ENCODE results near the gene GNAQ.
"Not testable (repeated sequence)": the region's sequence is repeated elsewhere in the genome, so short reads cannot be mapped to it uniquely, and the experiment has no call there.

GNAQ gene

DNA sequence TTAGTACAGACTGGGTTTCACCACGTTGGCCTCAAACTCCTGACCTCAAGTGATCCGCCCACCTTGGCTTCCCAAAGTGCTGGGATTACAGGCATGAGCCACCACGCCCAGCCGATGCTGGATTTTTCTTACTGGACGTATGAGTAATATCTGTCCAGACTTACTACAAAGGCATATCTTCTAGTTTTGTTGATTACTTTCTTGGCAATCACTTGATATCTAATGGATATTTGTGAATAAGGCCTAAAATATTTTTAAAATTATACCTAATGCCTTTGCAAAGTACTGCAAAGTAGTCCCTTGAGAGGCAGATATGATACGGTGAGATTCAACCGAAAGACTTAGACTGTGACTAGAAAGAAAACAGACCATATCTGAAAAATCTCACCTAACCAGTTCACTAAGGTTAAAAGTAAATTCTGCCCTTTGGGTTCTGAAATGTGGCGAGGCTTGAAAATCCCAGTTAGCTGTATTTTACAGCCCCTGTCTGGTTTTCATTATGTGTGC is 152.1 kb downstream of the GNAQ start:
- H3K36me3 Mint-ChIP-seq: no peaks in the 10 kb centered on the region
- H3K4me3 Mint-ChIP-seq: no peak overlapping the region
- H3K4me1 Mint-ChIP-seq: no peaks in the 10 kb centered on the region
- DNase-seq (no peak), ATAC-seq (replicated peaks) (no peak)
- H3K27me3 Mint-ChIP-seq: no peaks in the 10 kb centered on the region
- no peaks in the 10 kb centered on the region for H3K9me3 Mint-ChIP-seq
- H3K27ac Mint-ChIP-seq: no peak overlapping the region

DNA sequence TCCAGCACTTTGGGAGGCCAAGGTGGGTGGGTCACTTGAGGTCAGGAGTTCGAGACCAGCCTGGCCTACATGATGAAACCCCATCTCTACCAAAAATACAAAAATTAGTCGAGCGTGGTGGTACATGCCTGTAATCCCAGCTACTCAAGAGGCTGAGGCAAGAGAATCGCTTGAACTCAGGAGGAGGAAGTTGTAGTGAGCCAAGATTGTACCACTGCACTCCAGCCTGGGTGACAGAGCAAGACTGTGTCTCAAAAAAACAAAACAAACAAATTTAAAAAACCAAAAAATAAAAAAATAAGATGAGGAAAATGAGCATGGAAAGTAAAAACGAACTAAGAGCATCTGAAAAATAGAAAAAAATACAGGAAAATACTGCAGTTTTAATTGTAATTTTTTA is 152.8 kb downstream of the GNAQ start:
- DNase-seq; H3K4me1 Mint-ChIP-seq; H3K9me3 Mint-ChIP-seq; H3K27me3 Mint-ChIP-seq; H3K27ac Mint-ChIP-seq; H3K36me3 Mint-ChIP-seq; ATAC-seq (replicated peaks); H3K4me3 Mint-ChIP-seq: not testable (repeated sequence)

DNA sequence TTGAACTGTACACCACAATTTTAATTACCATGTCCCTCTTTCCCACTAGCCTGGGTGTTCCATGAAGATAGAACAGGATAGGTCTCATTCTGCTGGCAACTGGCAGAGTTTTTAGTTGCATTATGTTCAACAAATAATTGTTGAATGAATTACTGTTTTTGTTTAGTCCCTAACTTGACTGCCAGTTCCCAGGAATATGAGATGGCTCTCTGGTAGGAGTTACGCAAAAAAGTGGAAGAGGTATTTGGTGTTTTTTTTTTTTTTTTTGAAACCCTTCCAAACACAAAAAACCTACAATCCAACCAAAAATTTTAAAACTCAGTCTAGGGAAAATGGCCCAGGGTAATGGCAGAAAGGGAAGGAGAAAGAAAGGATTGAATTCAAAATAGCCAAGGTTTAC is 153.6 kb downstream of the GNAQ start:
- H3K36me3 Mint-ChIP-seq: no peaks in the 10 kb centered on the region
- no peaks in the 10 kb centered on the region for H3K27me3 Mint-ChIP-seq
- no peaks in the 10 kb centered on the region for H3K9me3 Mint-ChIP-seq
- no peaks in the 10 kb centered on the region for H3K4me1 Mint-ChIP-seq
- no peak overlapping the region for H3K27ac Mint-ChIP-seq
- ATAC-seq (replicated peaks) (no peak), DNase-seq (no peak)
- H3K4me3 Mint-ChIP-seq: no peak overlapping the region

DNA sequence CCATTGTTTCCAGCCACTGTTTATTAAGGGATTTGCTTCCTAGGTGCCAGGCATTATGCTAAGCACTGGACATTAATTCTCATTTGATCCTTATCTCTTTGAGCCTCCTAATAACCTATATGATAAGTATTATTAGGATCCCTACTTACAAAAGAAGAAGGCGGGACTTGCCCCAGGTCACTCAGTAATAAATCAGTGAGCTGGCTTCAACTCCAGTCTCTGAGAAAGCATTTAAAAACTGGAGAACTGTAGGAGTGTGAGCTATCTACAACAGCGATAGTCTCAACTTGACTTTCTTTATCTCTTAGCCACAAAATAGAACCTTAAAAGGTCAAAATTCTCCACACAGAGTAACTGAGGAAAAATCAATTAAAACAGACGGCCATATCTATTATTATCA is 155.0 kb downstream of the GNAQ start:
- H3K9me3 Mint-ChIP-seq: no peaks in the 10 kb centered on the region
- no peaks in the 10 kb centered on the region for H3K36me3 Mint-ChIP-seq
- H3K4me3 Mint-ChIP-seq: no peak overlapping the region
- H3K4me1 Mint-ChIP-seq: no peaks in the 10 kb centered on the region
- no peaks in the 10 kb centered on the region for H3K27me3 Mint-ChIP-seq
- ATAC-seq (replicated peaks) (no peak), DNase-seq (no peak)
- no peak overlapping the region for H3K27ac Mint-ChIP-seq

DNA sequence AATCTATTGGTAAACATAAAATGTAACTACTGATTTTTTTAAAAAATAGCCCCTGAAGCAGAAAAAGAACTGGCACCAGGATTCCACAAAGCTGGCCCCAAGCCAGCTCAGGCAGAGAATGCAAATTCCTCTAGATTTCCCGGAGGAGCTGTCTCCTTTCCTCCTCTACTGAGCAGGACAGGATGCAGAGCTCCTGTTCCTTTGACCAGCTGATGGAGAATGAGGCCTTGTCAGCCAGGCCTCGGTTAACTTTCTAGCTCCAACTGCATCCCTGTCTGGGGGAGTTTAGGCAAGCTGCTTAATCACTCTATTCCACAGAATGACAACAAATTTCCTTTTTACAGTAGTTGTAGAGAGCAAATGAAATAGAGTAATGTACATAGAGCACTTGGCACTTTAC is 155.5 kb downstream of the GNAQ start:
- Mint-ChIP-seq H3K4me1 (no peaks in the 10 kb centered on the region), H3K27ac (no peak overlapping the region), H3K27me3 (no peaks in the 10 kb centered on the region), H3K4me3 (no peak overlapping the region), H3K9me3 (no peaks in the 10 kb centered on the region), H3K36me3 (no peaks in the 10 kb centered on the region)
- ATAC-seq (replicated peaks) (no peak), DNase-seq (no peak)

DNA sequence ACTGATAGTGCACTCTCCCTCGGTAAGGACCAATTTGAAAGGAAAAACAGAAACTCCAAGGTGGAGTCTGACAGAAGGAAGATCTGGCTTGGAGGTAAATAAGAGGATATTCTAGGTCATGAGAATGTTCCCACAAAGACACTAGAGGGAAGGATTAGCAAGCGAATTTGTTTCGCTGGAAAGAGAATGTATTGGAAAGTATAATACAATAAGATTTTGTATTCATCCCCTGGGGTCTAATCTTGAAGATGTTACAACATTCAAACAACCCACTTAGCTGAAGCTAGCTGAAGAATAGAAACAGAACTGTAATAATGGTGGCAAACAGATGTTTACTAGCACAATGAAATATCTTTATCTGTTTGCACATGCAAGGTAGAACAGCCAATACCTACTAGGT is 158.7 kb downstream of the GNAQ start:
- ATAC-seq (replicated peaks) (no peak), DNase-seq (no peak)
- Mint-ChIP-seq H3K36me3 (no peaks in the 10 kb centered on the region), H3K4me1 (no peaks in the 10 kb centered on the region), H3K4me3 (no peak overlapping the region), H3K9me3 (no peaks in the 10 kb centered on the region), H3K27ac (no peak overlapping the region), H3K27me3 (no peaks in the 10 kb centered on the region)

DNA sequence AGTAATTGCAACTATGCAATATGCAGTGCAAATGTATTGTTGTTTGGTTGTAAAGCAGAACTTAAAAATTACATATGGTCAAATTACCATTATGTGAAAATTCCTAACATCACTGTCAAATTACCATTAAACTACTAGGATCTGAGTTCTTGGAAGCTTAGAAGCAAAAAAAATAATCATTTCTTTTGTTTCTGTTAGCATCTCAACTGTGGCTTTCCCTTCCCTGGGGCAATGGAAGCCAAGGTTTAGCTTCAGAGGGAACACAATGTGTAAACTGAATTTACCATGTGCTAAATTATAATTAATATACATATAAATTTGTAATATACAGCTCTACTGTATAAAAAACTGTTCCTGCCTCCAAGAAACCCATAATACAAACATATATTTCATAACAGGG is 159.4 kb downstream of the GNAQ start:
- no peak for ATAC-seq (replicated peaks)
- no peaks in the 10 kb centered on the region for H3K36me3 Mint-ChIP-seq
- no peaks in the 10 kb centered on the region for H3K9me3 Mint-ChIP-seq
- no peaks in the 10 kb centered on the region for H3K27me3 Mint-ChIP-seq
- no peaks in the 10 kb centered on the region for H3K4me1 Mint-ChIP-seq
- H3K4me3 Mint-ChIP-seq: no peak overlapping the region
- H3K27ac Mint-ChIP-seq: no peak overlapping the region
- no peak for DNase-seq

DNA sequence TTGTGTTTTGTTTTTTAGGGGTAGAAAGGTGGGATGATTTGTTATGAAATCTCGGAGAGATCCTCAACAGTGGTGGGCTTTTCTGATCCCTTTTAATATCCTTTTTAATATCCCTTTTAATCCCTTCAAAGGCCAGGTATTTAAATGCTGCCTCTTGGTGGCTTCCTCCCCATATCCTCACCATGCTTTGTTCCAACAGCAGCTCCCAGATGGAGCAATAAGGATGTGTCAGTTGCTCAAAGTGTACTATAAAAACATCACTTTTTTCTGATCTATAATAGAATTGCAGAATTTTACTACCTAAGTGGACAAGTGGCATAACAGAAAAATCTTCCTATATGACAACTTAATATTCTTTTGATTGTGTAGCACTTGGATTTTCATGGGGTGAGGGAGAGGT is 160.1 kb downstream of the GNAQ start:
- Mint-ChIP-seq H3K27ac (no peak overlapping the region), H3K9me3 (no peaks in the 10 kb centered on the region), H3K36me3 (no peaks in the 10 kb centered on the region), H3K27me3 (no peaks in the 10 kb centered on the region), H3K4me1 (no peaks in the 10 kb centered on the region), H3K4me3 (no peak overlapping the region)
- ATAC-seq (replicated peaks): no peak
- DNase-seq: no peak

DNA sequence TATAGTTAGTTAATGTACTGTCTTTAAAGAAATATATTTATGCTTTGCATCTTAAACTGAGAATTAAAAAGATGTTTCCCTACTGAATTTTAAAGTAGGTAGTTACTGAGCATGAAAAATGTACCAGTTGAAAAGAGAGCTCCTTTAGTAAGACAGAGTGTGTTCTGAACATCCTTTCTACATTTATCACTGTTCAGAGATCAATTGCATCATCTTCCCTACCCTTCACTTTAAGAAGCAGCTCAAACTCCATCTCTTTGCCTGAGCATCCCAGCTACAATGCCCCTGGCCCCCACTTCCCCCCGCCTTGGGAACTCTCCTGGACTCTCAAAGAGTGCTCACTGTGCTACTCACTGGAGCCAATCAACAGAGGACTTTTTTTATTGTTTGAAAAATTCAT is 164.7 kb downstream of the GNAQ start:
- ATAC-seq (replicated peaks) (no peak), DNase-seq (no peak)
- Mint-ChIP-seq H3K27ac (no peak overlapping the region), H3K4me3 (no peak overlapping the region), H3K27me3 (no peaks in the 10 kb centered on the region), H3K9me3 (peaks cover 15 to 16% of the 10 kb centered on the region in 2 donors), H3K4me1 (no peaks in the 10 kb centered on the region), H3K36me3 (peaks cover 0 to 7% of the 10 kb centered on the region in 2 donors)

DNA sequence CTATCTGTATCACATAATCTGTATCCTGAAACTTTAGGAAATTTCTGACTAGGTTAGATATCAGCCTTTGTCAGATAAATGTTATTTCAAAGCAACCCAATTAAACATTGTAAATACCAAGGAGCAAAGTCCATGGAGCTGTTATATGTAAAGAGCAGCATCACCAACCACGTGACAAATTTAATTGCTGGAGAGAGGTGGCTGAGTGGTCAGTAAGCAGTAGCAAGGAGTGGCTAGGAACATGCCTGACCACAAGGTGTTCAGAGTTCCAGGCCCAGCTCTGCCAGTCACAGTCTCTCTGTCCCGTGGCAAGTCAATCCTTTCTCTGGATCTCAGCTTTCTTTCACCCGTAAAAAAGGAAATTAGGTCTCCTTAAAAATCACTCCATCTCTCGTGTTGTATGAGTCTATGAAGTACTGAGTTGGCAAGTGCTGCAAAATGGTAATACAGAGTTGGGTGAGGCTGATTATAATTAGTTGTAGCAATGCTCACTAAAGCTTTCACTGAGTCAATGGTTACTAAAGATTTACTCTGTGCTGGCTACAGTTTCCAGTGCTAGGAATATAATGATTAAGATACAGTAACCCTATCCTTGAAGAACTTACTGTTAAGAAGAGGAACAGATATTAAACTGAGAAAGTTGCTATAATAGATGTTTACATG is 166.1 kb downstream of the GNAQ start:
- ATAC-seq (replicated peaks): no peak
- Mint-ChIP-seq H3K27me3 (no peaks in the 10 kb centered on the region), H3K4me3 (no peak overlapping the region), H3K36me3 (peaks cover 0 to 7% of the 10 kb centered on the region in 2 donors), H3K4me1 (no peaks in the 10 kb centered on the region), H3K9me3 (peaks cover 16 to 20% of the 10 kb centered on the region in 2 donors), H3K27ac (no peak overlapping the region)
- no peak for DNase-seq

DNA sequence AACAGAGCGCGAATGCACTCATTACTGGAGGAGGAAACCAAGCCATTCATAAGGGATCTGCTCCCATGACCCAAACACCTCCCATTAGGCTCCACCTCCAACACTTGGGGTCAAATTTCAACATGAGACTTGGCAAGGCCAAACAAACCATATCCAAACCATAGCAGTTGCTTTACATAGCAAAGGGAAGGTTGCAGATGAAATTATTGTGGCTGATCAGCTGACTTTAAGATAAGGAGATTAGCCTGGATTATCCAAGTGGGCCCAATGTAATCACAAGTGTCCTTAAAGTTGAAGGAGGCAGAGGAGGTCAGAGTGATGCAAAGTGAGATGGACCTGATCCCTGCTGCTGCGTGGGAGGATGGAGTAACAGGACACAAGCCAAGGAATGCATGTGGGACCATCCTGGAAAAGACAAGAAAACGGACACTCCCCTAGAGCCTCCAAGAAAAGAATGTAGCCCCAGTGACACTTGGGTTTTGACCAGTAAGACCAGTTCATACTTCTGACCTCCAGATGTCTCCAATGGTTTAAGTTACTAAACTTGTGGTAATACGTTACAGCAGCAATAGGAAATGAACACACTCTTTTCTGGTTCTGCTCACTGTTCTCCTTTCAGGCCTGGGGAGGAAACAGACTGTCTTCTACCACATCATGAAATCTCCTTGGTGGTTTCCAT is 167.3 kb downstream of the GNAQ start:
- H3K4me1 Mint-ChIP-seq: no peaks in the 10 kb centered on the region
- H3K27me3 Mint-ChIP-seq: no peaks in the 10 kb centered on the region
- H3K9me3 Mint-ChIP-seq: peaks cover 16 to 20% of the 10 kb centered on the region in 2 donors
- H3K4me3 Mint-ChIP-seq: no peak overlapping the region
- DNase-seq (no peak), ATAC-seq (replicated peaks) (no peak)
- H3K36me3 Mint-ChIP-seq: peaks cover 0 to 7% of the 10 kb centered on the region in 2 donors
- H3K27ac Mint-ChIP-seq: no peak overlapping the region

DNA sequence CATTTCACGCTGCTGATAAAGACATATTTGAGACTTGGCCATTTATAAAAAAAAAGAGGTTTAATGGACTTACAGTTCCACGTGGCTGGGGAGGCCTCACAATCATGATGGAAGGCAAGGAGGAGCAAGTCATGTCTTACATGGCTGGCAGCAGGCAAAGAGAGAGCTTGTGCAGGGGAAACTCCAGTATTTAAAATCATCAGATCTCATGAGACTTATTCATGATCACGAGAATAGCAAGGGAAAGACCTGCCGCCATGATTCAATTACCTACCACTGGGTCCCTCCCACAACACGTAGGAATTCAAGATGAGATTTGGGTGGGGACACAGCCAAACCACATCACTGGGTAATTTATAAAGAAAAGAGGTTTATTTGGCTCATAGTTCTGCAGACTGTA is 168.0 kb downstream of the GNAQ start:
- H3K4me3 Mint-ChIP-seq; ATAC-seq (replicated peaks): not testable (repeated sequence)

DNA sequence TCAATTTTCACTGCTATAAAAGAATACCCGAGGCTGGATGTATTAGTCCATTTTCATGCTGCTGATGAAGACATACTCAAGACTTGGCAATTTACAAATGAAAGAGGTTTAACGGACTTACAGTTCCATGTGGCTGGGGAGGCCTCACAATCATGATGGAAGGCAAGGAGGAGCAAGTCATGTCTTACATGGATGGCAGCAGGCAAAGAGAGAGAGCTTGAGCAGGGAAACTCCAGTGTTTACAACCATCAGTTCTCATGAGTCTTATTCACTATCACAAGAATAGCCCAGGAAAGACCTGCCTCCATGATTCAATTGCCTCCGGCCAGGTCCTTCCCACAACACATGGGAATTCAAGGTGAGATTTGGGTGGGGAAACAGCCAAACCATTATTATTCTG is 170.7 kb downstream of the GNAQ start:
- DNase-seq; ATAC-seq (replicated peaks); H3K4me3 Mint-ChIP-seq; H3K4me1 Mint-ChIP-seq; H3K27ac Mint-ChIP-seq: not testable (repeated sequence)
- Mint-ChIP-seq H3K27me3 (peaks cover 4 to 12% of the 10 kb centered on the region in 2 donors), H3K36me3 (peaks cover 0 to 11% of the 10 kb centered on the region in 2 donors), H3K9me3 (peaks cover 23 to 27% of the 10 kb centered on the region in 2 donors)

More for the DNA sequence above, 168.0 kb downstream of the GNAQ start:
- not testable (repeated sequence) for H3K4me1 Mint-ChIP-seq, H3K27me3 Mint-ChIP-seq, DNase-seq, H3K27ac Mint-ChIP-seq
- peaks cover 0 to 11% of the 10 kb centered on the region in 2 donors for H3K36me3 Mint-ChIP-seq
- H3K9me3 Mint-ChIP-seq: peaks cover 20 to 24% of the 10 kb centered on the region in 2 donors

DNA sequence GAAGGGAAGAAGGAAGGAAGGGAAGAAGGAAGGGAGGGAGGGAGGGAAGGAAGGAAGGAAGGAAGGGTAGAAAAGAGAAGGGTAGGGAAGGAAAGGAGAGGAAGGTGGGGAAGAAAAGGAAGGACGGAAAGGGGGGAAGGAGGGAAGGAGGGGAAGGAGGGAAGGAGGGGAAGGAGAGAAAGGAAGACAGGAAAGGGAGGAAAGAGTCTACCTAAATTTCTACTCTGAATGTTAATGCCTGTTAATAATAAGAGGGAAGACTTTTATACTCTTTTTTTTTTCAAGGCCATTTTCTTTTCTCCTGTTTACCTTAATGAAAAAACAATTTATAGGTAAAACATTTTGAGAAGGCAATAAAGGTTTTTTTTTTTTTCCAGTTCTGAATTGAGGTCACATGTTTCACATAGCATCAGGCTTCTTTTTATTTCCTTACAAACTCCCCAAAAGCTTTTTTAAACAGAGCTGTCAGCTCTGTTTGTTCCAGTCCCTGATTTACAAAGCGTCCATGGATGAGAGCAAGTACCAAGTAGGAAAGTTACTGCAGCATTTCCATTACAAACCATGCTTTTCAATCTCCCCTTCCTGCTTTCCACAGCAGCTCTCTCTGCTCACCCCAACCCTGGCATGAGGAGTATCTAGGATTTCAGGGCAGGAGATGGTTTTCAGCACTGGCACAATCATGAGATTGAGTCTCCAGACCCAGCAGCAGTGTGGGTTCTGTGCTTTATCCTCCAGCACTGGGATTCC is 173.9 kb downstream of the GNAQ start:
- H3K36me3 Mint-ChIP-seq: peaks cover 0 to 4% of the 10 kb centered on the region in 2 donors
- H3K9me3 Mint-ChIP-seq: peaks cover 10 to 11% of the 10 kb centered on the region in 2 donors
- DNase-seq: no peak
- no peak for ATAC-seq (replicated peaks)
- H3K4me1 Mint-ChIP-seq: no peaks in the 10 kb centered on the region
- H3K27me3 Mint-ChIP-seq: peaks cover 4 to 12% of the 10 kb centered on the region in 2 donors
- no peak overlapping the region for H3K27ac Mint-ChIP-seq
- no peak overlapping the region for H3K4me3 Mint-ChIP-seq
